Heart right ventricle (tissue), 16 donors: Measurements from ENCODE around the gene INKA1. TPM values are rescaled to one million over a fixed set of nuclear protein-coding genes. Genes with fewer than 3 reads are reported as not detected.
A peak's percentile ranks its signal among the peaks of the same experiment; 100 is the strongest.

Source experiments
- ATAC-seq, 8 donors: fragments of 200-7000 bp; cut with Tn5 transposase; one replicate each; pipeline ENCODE4 v1.9.1; 2020; ENCODE audit warnings: mild to moderate bottlenecking in 8 of 8, moderate library complexity in 8 of 8, moderate number of reproducible peaks in 1 of 8
- DNase-seq, 2 donors: peaks; one replicate each; pipeline ENCODE4 v3.0.0-alpha.2; 2020
- H3K27ac ChIP-seq, 10 donors: fragments of 200-600 bp; sonication (generic) in 2 of 10; one replicate each; pipeline versions ENCODE4 v1.5.0 to v1.8.0; 2020 to 2022; ENCODE audit warnings: mild to moderate bottlenecking in 3 of 10
- H3K27me3 ChIP-seq, 7 donors: fragments of 200-600 bp; one replicate each; pipeline ENCODE4 v1.8.0; 2021 to 2022; ENCODE audit warnings: mild to moderate bottlenecking in 2 of 7
- H3K36me3 ChIP-seq, 9 donors: fragments of 200-600 bp; sonication (generic) in 1 of 9; one replicate each; pipeline versions ENCODE4 v1.5.0 to v1.8.0; 2020 to 2022; ENCODE audit warnings: mild to moderate bottlenecking in 2 of 9
- H3K4me1 ChIP-seq, 9 donors: fragments of 200-600 bp; sonication (generic) in 1 of 9; one replicate each; pipeline versions ENCODE4 v1.5.0 to v1.8.0; 2020 to 2022; ENCODE audit warnings: mild to moderate bottlenecking in 4 of 9
- H3K4me3 ChIP-seq, 10 donors: fragments of 200-600 bp; sonication (generic) in 2 of 10; one replicate each; pipeline versions ENCODE4 v1.5.0 to v1.8.0; 2020 to 2022; ENCODE audit warnings: mild to moderate bottlenecking in 7 of 10, moderate library complexity in 2 of 10
- H3K9me3 ChIP-seq, 11 donors: fragments of 200-600 bp in 10 of 11; sonication (generic) in 2 of 11; one replicate each; pipeline versions ENCODE4 v1.5.0 to v1.8.0; 2013 to 2022; ENCODE audit warnings: mild to moderate bottlenecking in 2 of 11, control low read depth in 1 of 11, moderate library complexity in 1 of 11
- WGBS, 2 donors: extraction: QIAGEN DNeasy Blood & Tissue Kit; methylation state at CpG; one replicate each; pipeline ENCODE4 v1.1.7; 2013; ENCODE audit warnings: inconsistent platforms in 1 of 2; 5-methylcytosine and 5-hydroxymethylcytosine counted together
- intact Hi-C, 10 donors: fragments of 100-400 bp; cut with DNase I; formaldehyde crosslinking; loops; one replicate each; pipeline versions ENCODE4 v1.11.1 to v1.14.2; 2022
- polyA plus RNA-seq, 2 donors: library from polyadenylated mRNA; stranded (reverse); fragments of 200-250 nt; gene quantifications; one replicate each; pipeline ENCODE4 v1.2.3, GENCODE V29; 2013
- total RNA-seq, 10 donors: library from RNA; stranded (reverse); fragmentation: NEBNext Ultra II Directional in 3 of 10; extraction: Animal tissue kit (Norgen Biotek cat#: 25700) in 3 of 10; gene quantifications; one replicate each; pipeline versions ENCODE4 v1.2.1 to v1.2.4, GENCODE V29; 2021 to 2023
- TF ChIP-seq, protein P1 (sequence below), 9 donors: fragments of 200-600 bp; sonication (generic) in 2 of 9; IDR thresholded peaks; one replicate each; pipeline versions ENCODE4 v1.5.0 to v1.8.0; 2021 to 2022; ENCODE audit warnings: antibody characterized with exemption in 9 of 9, mild to moderate bottlenecking in 5 of 9, moderate library complexity in 1 of 9
- donor health status: Arrhythmogenic right ventricular cardiomyopathy.
- donor health status: ischemic (EF 13 %, LVEDD 7.1; RV severe dilation, severe dysfunction).
- donor health status: healthy with polysubstance abuse.
- donor health status: DM: no; HTN: yes; CAD: no.
- donor health status: DM: no; HTN: no; CAD: no.
- donor health status: ischemic (EF 25% LVEDD 6.9; RV normal size, moderate dysfunction).
- donor health status: ischemic (EF 25% LVEDD 5.7; RV mildly dilated, moderate dysfunction).
- donor health status: healthy.
- donor health status: DM: yes; HTN: yes; CAD: no.
- donor health status: Ischemic cardiomyopathy.
- donor health status: ischemic (EF 35%, LVEDD 5.7; RV mildly dilated, moderate dysfunction).
- donor health status: nonischemic (EF 11% LVEDD 7.7; RV severe dilation, severe dysfunction).
- donor health status: DM: yes; HTN: yes; CAD: no.
- donor health status: PGD.
- donor health status: ischemic (EF 29% LVEDD 5.4; RV normal size, mild dysfunction).
- donor health status: nonischemic (EF 23%, LVEDD 6.1; RV moderate dilation, normal function).

INKA1 gene
- total and polyA plus RNA-seq, 12 donors, result 1.8 to 8.6 (median 3.4) TPM

DNA sequence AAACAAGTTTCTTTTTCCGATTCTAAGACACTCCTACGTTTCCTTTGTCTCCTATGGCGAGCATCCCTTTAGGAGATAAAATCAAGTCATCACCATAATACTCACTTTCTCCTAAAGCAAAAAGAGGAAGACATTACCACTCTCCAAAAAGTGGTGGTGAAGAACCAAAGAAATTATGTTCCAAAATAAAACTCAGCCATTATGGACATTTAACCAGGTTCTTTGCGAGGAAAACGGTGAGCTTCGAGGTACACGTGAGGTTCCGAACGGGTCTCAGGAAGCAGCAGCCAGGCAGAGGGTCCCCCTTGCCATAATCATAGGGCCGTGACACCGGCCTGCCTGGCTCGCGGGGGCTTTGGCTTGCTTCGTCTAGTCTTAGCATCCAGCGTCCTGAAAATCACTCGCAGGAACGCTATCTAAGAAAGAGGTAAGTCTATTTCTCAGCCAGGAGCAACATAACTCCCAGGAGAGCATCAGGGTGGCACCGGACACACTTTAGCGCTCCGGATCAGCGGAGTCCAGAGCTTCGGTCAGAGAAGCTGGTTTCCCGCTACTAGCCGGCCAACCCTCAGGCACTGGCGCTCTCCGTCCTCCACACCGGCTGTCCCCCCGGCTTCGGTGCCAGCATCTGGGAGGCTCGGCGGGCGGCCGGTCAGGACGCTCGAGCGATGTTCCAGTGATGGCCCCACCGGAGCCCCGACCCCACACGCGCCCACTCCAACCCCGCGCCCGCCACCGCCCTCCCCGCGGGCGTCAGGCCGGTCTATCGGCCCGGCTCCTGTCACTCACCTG is 17.3 kb upstream of the INKA1 start:
- intact Hi-C loops, result loop anchor here in 2 of 10 donors (5.0 kb wide), 2 partner anchors 63 to 142 kb away; partner anchors contain the start of genes GMPPB (in 1 of the 2) and MON1A (in 1 of the 2)
- ATAC-seq, result peak; percentile 8 to 81 (median 32)
- Histone ChIP-seq H3K9me3 (no peaks in the 10 kb centered on the region), H3K4me3 (peak overlapping the region; percentile 66 to 100 (median 94)), H3K27ac (peak overlapping the region; percentile 81 to 99 (median 94)), H3K27me3 (no peaks in the 10 kb centered on the region), H3K4me1 (peaks cover 4 to 66% (median 29%) of the 10 kb centered on the region in 9 donors), H3K36me3 (peaks cover 0 to 40% (median 0%) of the 10 kb centered on the region in 9 donors)
- DNase-seq, result peak in 1 of 2 donors; percentile 27
- TF ChIP-seq, protein P1, sequence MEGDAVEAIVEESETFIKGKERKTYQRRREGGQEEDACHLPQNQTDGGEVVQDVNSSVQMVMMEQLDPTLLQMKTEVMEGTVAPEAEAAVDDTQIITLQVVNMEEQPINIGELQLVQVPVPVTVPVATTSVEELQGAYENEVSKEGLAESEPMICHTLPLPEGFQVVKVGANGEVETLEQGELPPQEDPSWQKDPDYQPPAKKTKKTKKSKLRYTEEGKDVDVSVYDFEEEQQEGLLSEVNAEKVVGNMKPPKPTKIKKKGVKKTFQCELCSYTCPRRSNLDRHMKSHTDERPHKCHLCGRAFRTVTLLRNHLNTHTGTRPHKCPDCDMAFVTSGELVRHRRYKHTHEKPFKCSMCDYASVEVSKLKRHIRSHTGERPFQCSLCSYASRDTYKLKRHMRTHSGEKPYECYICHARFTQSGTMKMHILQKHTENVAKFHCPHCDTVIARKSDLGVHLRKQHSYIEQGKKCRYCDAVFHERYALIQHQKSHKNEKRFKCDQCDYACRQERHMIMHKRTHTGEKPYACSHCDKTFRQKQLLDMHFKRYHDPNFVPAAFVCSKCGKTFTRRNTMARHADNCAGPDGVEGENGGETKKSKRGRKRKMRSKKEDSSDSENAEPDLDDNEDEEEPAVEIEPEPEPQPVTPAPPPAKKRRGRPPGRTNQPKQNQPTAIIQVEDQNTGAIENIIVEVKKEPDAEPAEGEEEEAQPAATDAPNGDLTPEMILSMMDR (IDR thresholded peaks at IDR 0.05), result no peak
- WGBS, 2 donors, result 2% methylated on average over 50 of the region's 50 CpGs

DNA sequence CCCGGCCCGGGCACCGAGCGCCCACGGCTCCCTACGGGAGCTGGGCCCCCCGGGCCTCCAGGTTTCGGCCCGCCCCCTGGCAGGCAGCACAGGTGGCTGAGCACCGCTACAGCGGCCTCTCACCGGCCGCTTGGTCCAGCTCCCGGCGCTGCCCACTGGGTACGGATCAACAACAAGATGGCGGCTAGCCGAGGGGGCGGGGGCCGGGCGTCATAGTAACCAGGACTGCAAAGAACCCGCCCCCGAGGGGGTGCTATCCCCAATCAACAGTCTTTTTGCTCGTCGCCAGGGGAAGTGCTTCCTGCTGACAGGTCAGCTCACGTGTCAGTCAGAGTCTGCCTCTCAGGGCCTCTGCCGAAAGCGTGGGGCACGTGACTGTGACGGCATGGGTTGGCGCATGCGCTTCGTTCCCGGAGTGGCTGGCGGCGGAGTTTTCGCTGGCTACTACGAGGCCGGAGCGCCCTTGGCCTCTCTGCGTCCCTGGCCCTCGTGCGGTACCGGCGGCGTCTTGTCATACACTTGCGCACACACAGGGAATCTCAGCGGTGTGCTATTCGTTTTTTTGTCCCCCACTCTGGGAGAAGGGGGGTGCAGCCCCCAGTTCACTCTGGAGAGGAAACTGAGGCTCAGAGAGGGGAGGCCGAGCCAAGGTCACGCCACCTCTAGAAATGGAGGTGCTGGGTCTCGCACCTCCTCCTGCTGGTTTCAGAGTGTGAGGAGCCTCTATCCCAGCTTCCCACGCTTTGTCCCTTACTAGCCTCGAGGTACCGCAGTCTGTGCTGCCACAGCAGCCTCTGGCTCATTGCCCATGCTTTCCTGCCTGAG is 16.5 kb upstream of the INKA1 start, which contains the start of gene IP6K1:
Gene IP6K1, minus strand, starts transcription at position 186 of the 825 bp plus-strand sequence. CDS start 38,502 bp downstream, outside the sequence.
- TF ChIP-seq, protein P1 (IDR thresholded peaks at IDR 0.05), result no peak
- Histone ChIP-seq H3K9me3 (no peaks in the 10 kb centered on the region), H3K4me3 (peak within 1 kb of the TSS; percentile 66 to 100 (median 94)), H3K36me3 (peaks cover 0 to 32% (median 0%) of the 10 kb centered on the region in 9 donors), H3K4me1 (peaks cover 4 to 58% (median 28%) of the 10 kb centered on the region in 9 donors), H3K27me3 (no peaks in the 10 kb centered on the region), H3K27ac (peak within 1 kb of the TSS; percentile 81 to 99 (median 94))
- intact Hi-C loops, result loop anchor here in 2 of 10 donors (5.0 kb wide), 2 partner anchors 64 to 141 kb away; partner anchors contain the start of genes GMPPB (in 1 of the 2) and MON1A (in 1 of the 2)
- WGBS, 2 donors, result 4 to 6% methylated on average over 55 of the region's 55 CpGs
- peak; percentile 100 for DNase-seq
- ATAC-seq, result peak; percentile 99 to 100 (median 100)

DNA sequence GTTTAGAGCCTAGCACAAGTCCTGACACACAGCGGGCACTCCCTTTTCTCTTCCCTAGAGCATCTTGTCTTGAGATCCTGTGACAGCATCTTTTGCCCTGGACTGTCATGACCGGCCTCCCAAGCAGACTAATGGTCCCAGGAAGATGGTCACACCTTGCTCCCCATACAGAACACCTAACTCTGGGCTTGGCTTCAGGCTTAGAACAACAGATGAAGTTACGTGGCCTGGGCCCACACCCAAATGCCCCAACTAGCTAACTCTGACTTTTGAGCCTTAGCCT is 15.9 kb upstream of the INKA1 start:
- Histone ChIP-seq H3K27me3 (no peaks in the 10 kb centered on the region), H3K4me3 (peak overlapping the region in 8 of 10 donors; percentile 66 to 100 (median 92)), H3K27ac (peak overlapping the region; percentile 66 to 99 (median 94)), H3K36me3 (peaks cover 0 to 27% (median 0%) of the 10 kb centered on the region in 9 donors), H3K9me3 (no peaks in the 10 kb centered on the region), H3K4me1 (peaks cover 4 to 52% (median 27%) of the 10 kb centered on the region in 9 donors)
- 68 to 75% methylated on average over 3 of the region's 3 CpGs for WGBS, 2 donors
- intact Hi-C loops, result loop anchor here in 2 of 10 donors (5.0 kb wide), 2 partner anchors 65 to 140 kb away; partner anchors contain the start of genes GMPPB (in 1 of the 2) and MON1A (in 1 of the 2)
- DNase-seq, result no peak
- peak in 1 of 8 donors; percentile 2 for ATAC-seq
- TF ChIP-seq, protein P1 (IDR thresholded peaks at IDR 0.05), result no peak

DNA sequence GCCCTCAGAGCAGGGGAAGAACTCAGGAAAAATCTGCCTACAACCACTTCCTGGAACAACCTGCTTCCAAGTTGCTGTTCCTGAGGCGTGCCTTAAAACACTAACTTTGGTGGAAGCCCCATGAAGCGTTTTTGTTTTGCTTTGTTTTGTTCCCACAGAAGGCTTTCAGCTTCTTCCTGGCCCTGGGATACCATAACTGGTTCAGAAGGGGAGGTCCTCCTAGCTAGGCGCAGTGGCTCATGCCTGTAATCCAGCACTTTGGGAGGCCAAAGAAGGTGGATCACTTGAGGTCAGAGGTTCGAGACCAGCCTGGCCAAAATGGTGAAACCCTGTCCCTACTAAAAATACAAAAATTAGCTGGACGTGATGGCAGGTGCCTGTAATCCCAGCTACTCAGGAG is 15.5 kb upstream of the INKA1 start:
- ATAC-seq (no peak), DNase-seq (no peak)
- TF ChIP-seq, protein P1 (IDR thresholded peaks at IDR 0.05), result no peak
- H3K9me3 ChIP-seq, result no peaks in the 10 kb centered on the region
- peaks cover 4 to 48% (median 27%) of the 10 kb centered on the region in 9 donors for H3K4me1 ChIP-seq
- H3K27me3 ChIP-seq, result no peaks in the 10 kb centered on the region
- peaks cover 0 to 25% (median 0%) of the 10 kb centered on the region in 9 donors for H3K36me3 ChIP-seq
- H3K27ac ChIP-seq, result peak overlapping the region in 8 of 10 donors; percentile 83 to 99 (median 94)
- WGBS, 2 donors, result 82 to 86% methylated on average over 5 of the region's 5 CpGs
- no peak overlapping the region for H3K4me3 ChIP-seq
- intact Hi-C loops, result loop anchor here in 2 of 10 donors (5.0 kb wide), 2 partner anchors 65 to 140 kb away; partner anchors contain the start of genes GMPPB (in 1 of the 2) and MON1A (in 1 of the 2)
